WTC11 (cell line): Measurements from ENCODE around the gene TDRD3. TPM values are rescaled to one million over a fixed set of nuclear protein-coding genes. Genes with fewer than 3 reads are reported as not detected.

ENCODE experiments used
- ATAC-seq: fragments of 200-7000 bp; cut with Tn5 transposase; 2 replicates; pipeline ENCODE4 v1.10.0; 2021; ENCODE audit warnings: mild to moderate bottlenecking, moderate library complexity
- CTCF ChIA-PET: fragments of 300-600 bp; sonication (Branson Sonifier 250); formaldehyde crosslinking; loops from one replicate; lab custom pipeline; 2021; ENCODE audit warnings: antibody characterized with exemption; lab: Charles Lee
- POLR2A ChIA-PET: fragments of 350-600 bp; sonication (Branson Sonifier 250); formaldehyde crosslinking; loops from one replicate; lab custom pipeline; 2021; ENCODE audit warnings: antibody characterized with exemption; lab: Charles Lee
- DNase-seq: peaks from one replicate; pipeline ENCODE4 v3.0.0; 2021; ENCODE audit warnings: low spot score
- H3K27ac Mint-ChIP-seq: 2 replicates; pipeline ENCODE4 v1.8.0; 2021; ENCODE audit warnings: mixed read lengths
- H3K27me3 Mint-ChIP-seq: 2 replicates; pipeline ENCODE4 v1.8.0; 2021; ENCODE audit warnings: low read depth, mild to moderate bottlenecking, moderate library complexity, mixed read lengths
- H3K36me3 Mint-ChIP-seq: 2 replicates; pipeline ENCODE4 v1.8.0; 2021; ENCODE audit warnings: mixed read lengths
- H3K4me1 Mint-ChIP-seq: 2 replicates; pipeline ENCODE4 v1.8.0; 2022; ENCODE audit warnings: mixed read lengths
- H3K4me3 Mint-ChIP-seq: 2 replicates; pipeline ENCODE4 v1.8.0; 2021; ENCODE audit warnings: mild to moderate bottlenecking, moderate library complexity, mixed read lengths
- H3K9me3 Mint-ChIP-seq: 2 replicates; pipeline ENCODE4 v1.8.0; 2021; ENCODE audit warnings: mixed read lengths
- AR ChIP-seq: fragments of 250-450 bp; sonication (Bioruptor Pico); IDR thresholded peaks from 2 replicates; pipeline ENCODE4 v1.9.0; 2021; ENCODE audit warnings: mild to moderate bottlenecking
- CREM ChIP-seq: sonication (generic); formaldehyde crosslinking; IDR thresholded peaks from 2 replicates; pipeline ENCODE4 v1.8.1; 2022; ENCODE audit warnings: mild to moderate bottlenecking, missing genetic modification reagents, moderate library complexity
- CTCF ChIP-seq: fragments of 200-600 bp; IDR thresholded peaks from 2 replicates; pipeline ENCODE4 v1.8.0; 2022; ENCODE audit warnings: antibody characterized with exemption
- ELF4 ChIP-seq: sonication (generic); formaldehyde crosslinking; IDR thresholded peaks from 2 replicates; pipeline ENCODE4 v1.8.1; 2022; ENCODE audit warnings: low read depth, mild to moderate bottlenecking, moderate library complexity, missing genetic modification reagents
- ERG ChIP-seq: fragments of 250-450 bp; sonication (Bioruptor Pico); IDR thresholded peaks from 2 replicates; pipeline ENCODE4 v1.8.0; 2021; ENCODE audit warnings: mild to moderate bottlenecking
- FOXK1 ChIP-seq: sonication (generic); formaldehyde crosslinking; IDR thresholded peaks from 2 replicates; pipeline ENCODE4 v1.8.0; 2022; ENCODE audit warnings: mild to moderate bottlenecking, moderate library complexity, missing genetic modification reagents
- FOXP1 ChIP-seq: sonication (generic); formaldehyde crosslinking; IDR thresholded peaks from 2 replicates; pipeline ENCODE4 v1.8.0; 2022; ENCODE audit warnings: missing genetic modification reagents, mild to moderate bottlenecking, moderate library complexity, borderline replicate concordance
- GABPB1 ChIP-seq: sonication (generic); formaldehyde crosslinking; IDR thresholded peaks from 2 replicates; pipeline ENCODE4 v1.8.1; 2023; ENCODE audit warnings: mild to moderate bottlenecking, missing genetic modification reagents
- IRF2 ChIP-seq: sonication (generic); formaldehyde crosslinking; IDR thresholded peaks from 2 replicates; pipeline ENCODE4 v1.8.0; 2022; ENCODE audit warnings: low read depth, missing genetic modification reagents, borderline replicate concordance
- JUN ChIP-seq: sonication (generic); formaldehyde crosslinking; IDR thresholded peaks from 2 replicates; pipeline ENCODE4 v1.8.0; 2023; ENCODE audit warnings: mild to moderate bottlenecking, missing genetic modification reagents
- MYBL2 ChIP-seq: sonication (generic); formaldehyde crosslinking; IDR thresholded peaks from 2 replicates; pipeline ENCODE4 v1.8.1; 2023; ENCODE audit warnings: mild to moderate bottlenecking, moderate library complexity, missing genetic modification reagents
- NR2C2 ChIP-seq: sonication (generic); formaldehyde crosslinking; IDR thresholded peaks from 2 replicates; pipeline ENCODE4 v1.8.0; 2022; ENCODE audit warnings: mild to moderate bottlenecking, missing genetic modification reagents
- OVOL2 ChIP-seq: fragments of 250-450 bp; sonication (Bioruptor Pico); IDR thresholded peaks from 2 replicates; pipeline ENCODE4 v1.9.0; 2021; ENCODE audit warnings: mild to moderate bottlenecking, borderline replicate concordance
- PRDM15 ChIP-seq: sonication (generic); formaldehyde crosslinking; IDR thresholded peaks from 2 replicates; pipeline ENCODE4 v1.8.0; 2022; ENCODE audit warnings: missing genetic modification reagents
- RELA ChIP-seq: sonication (generic); formaldehyde crosslinking; IDR thresholded peaks from 2 replicates; pipeline ENCODE4 v1.8.1; 2022; ENCODE audit warnings: missing genetic modification reagents, mild to moderate bottlenecking, borderline replicate concordance
- SMAD3 ChIP-seq: sonication (generic); formaldehyde crosslinking; IDR thresholded peaks from 2 replicates; pipeline ENCODE4 v1.8.0; 2022; ENCODE audit warnings: missing genetic modification reagents, mild to moderate bottlenecking, borderline replicate concordance
- TEAD1 ChIP-seq: sonication (generic); formaldehyde crosslinking; IDR thresholded peaks from 2 replicates; pipeline ENCODE4 v1.8.0; 2022; ENCODE audit warnings: mild to moderate bottlenecking, missing genetic modification reagents
- ZNF138 ChIP-seq: sonication (generic); formaldehyde crosslinking; conservative IDR thresholded peaks from 2 replicates; pipeline ENCODE4 v1.8.1; 2022; ENCODE audit warnings: mild to moderate bottlenecking, moderate library complexity, missing genetic modification reagents
- ZNF219 ChIP-seq: sonication (generic); formaldehyde crosslinking; IDR thresholded peaks from 2 replicates; pipeline ENCODE4 v1.8.0; 2023; ENCODE audit warnings: missing genetic modification reagents, mild to moderate bottlenecking, borderline replicate concordance
- ZNF263 ChIP-seq: sonication (generic); formaldehyde crosslinking; IDR thresholded peaks from 2 replicates; pipeline ENCODE4 v1.8.1; 2022; ENCODE audit warnings: low read depth, mild to moderate bottlenecking, moderate library complexity, missing genetic modification reagents
- ZNF317 ChIP-seq: sonication (generic); formaldehyde crosslinking; IDR thresholded peaks from 2 replicates; pipeline ENCODE4 v1.8.1; 2023; ENCODE audit warnings: low read depth, mild to moderate bottlenecking, moderate library complexity, missing genetic modification reagents, borderline replicate concordance
- total RNA-seq: library from RNA; stranded (reverse); gene quantifications from 3 replicates; pipeline ENCODE4 v1.2.3, GENCODE V29; 2021
- TF ChIP-seq, protein P1 (sequence below): sonication (generic); formaldehyde crosslinking; IDR thresholded peaks from 2 replicates; pipeline ENCODE4 v1.8.1; 2022; ENCODE audit warnings: mild to moderate bottlenecking, moderate library complexity, missing genetic modification reagents
- TF ChIP-seq, protein P2 (sequence below): fragments of 250-450 bp; sonication (Bioruptor Pico); IDR thresholded peaks from 2 replicates; pipeline ENCODE4 v1.9.0; 2021; ENCODE audit warnings: mild to moderate bottlenecking

The TDRD3 gene
- total RNA-seq, 1 experiment from 2014 or later: 19.5 TPM

DNA sequence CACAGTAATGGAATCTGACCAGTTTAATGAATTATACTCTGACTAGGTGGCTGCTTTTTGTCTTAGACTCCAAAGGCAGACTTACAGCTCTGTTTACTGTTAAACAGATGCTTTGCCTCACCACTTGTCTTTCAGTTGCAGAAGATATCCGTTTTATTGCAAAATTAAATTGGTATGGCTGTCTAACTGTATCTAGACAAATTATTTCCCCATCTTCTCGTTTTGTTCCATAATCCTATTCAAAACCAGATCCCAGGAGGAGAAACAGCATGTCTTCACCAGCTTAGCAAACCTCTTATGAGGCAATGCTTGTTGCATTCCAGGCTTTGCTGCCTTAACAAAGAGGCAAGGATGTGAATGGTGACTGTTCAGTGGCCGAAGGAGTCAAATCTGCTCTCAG, 215.6 kb downstream of the TDRD3 start:
- Mint-ChIP-seq H3K4me3 (no peak overlapping the region), H3K9me3 (no peaks in the 10 kb centered on the region), H3K36me3 (no peaks in the 10 kb centered on the region), H3K27me3 (no peaks in the 10 kb centered on the region), H3K27ac (no peak overlapping the region), H3K4me1 (peaks cover 20% of the 10 kb centered on the region)
- no peak for TF ChIP-seq NR2C2 (CRISPR knock-in tag)
- no peak for TF ChIP-seq RELA
- TF ChIP-seq ERG (CRISPR knock-in tag): no peak
- TF ChIP-seq IRF2 (CRISPR knock-in tag): no peak
- TF ChIP-seq SMAD3 (CRISPR knock-in tag): no peak
- ChIA-PET CTCF (no interaction called here), POLR2A (interaction anchor here (1.4 kb wide), 1 partner anchor 29 kb away, joined by 3 read pairs; no protein-coding TSS in a partner anchor)
- DNase-seq: no peak
- no peak for ATAC-seq

GRCh38 chr13:60613080-60613479, 216.1 kb downstream of the TDRD3 start:
- Mint-ChIP-seq H3K9me3 (no peaks in the 10 kb centered on the region), H3K36me3 (no peaks in the 10 kb centered on the region), H3K4me3 (no peak overlapping the region), H3K4me1 (peaks cover 25% of the 10 kb centered on the region), H3K27ac (no peak overlapping the region), H3K27me3 (no peaks in the 10 kb centered on the region)
- no peak for ATAC-seq
- TF ChIP-seq CTCF: no peak
- no peak for TF ChIP-seq AR (CRISPR knock-in tag)
- TF ChIP-seq IRF2 (CRISPR knock-in tag): no peak
- no peak for TF ChIP-seq JUN
- no peak for TF ChIP-seq ZNF219
- TF ChIP-seq MYBL2 (CRISPR knock-in tag): no peak
- no peak for TF ChIP-seq ZNF263 (CRISPR knock-in tag)
- TF ChIP-seq, protein P1, sequence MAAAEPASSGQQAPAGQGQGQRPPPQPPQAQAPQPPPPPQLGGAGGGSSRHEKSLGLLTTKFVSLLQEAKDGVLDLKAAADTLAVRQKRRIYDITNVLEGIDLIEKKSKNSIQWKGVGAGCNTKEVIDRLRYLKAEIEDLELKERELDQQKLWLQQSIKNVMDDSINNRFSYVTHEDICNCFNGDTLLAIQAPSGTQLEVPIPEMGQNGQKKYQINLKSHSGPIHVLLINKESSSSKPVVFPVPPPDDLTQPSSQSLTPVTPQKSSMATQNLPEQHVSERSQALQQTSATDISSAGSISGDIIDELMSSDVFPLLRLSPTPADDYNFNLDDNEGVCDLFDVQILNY (CRISPR knock-in tag): no peak
- TF ChIP-seq PRDM15 (CRISPR knock-in tag): no peak
- TF ChIP-seq FOXK1 (CRISPR knock-in tag): no peak
- TF ChIP-seq ZNF138 (CRISPR knock-in tag): no peak
- TF ChIP-seq, protein P2, sequence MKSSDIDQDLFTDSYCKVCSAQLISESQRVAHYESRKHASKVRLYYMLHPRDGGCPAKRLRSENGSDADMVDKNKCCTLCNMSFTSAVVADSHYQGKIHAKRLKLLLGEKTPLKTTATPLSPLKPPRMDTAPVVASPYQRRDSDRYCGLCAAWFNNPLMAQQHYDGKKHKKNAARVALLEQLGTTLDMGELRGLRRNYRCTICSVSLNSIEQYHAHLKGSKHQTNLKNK (CRISPR knock-in tag): no peak
- no peak for TF ChIP-seq TEAD1 (CRISPR knock-in tag)
- no peak for TF ChIP-seq OVOL2 (CRISPR knock-in tag)
- TF ChIP-seq FOXP1 (CRISPR knock-in tag): no peak
- no peak for TF ChIP-seq CREM (CRISPR knock-in tag)
- no peak for TF ChIP-seq ZNF317 (CRISPR knock-in tag)
- TF ChIP-seq GABPB1 (CRISPR knock-in tag): no peak
- TF ChIP-seq ELF4 (CRISPR knock-in tag): no peak
- no peak for DNase-seq
- ChIA-PET POLR2A (interaction anchor here (1.4 kb wide), 1 partner anchor 29 kb away, joined by 3 read pairs; no protein-coding TSS in a partner anchor), CTCF (interaction anchor here (0.7 kb wide), 1 partner anchor 15 kb away, joined by 3 read pairs; no protein-coding TSS in a partner anchor)
